ENCODE measurements around the gene MYCN.

DNA sequence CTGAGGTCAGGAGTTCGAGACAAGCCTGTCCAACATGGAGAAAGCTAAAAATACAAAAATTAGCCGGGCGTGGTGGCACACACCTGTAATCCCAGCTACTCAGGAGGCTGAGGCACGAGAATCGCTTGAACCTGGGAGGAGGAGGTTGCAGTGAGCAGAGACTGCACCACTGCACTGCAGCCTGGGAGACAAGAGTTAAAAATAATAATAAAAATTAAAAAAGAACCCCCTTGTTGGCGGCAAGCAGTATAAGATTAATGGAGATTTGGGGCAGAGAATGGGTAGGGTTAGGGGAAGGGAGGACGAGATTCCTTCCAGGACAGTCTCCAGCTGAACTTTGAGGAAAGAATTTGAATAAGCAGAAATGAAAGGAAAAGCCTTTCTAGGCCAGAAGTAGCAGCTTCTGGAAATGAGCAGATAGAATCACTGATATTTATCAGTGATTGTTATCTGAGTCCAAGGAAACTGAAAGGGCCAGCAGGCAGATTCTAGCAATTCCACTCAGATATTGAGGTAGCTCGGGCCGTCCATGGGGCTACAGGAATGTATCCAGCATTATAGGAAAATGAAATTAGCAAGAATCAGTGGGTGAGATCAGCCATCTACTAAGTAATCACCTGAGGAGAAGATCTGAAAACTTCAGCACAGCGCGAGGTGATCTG, 7.0 kb upstream of the MYCN start:
- TF ChIP-seq, protein P1, sequence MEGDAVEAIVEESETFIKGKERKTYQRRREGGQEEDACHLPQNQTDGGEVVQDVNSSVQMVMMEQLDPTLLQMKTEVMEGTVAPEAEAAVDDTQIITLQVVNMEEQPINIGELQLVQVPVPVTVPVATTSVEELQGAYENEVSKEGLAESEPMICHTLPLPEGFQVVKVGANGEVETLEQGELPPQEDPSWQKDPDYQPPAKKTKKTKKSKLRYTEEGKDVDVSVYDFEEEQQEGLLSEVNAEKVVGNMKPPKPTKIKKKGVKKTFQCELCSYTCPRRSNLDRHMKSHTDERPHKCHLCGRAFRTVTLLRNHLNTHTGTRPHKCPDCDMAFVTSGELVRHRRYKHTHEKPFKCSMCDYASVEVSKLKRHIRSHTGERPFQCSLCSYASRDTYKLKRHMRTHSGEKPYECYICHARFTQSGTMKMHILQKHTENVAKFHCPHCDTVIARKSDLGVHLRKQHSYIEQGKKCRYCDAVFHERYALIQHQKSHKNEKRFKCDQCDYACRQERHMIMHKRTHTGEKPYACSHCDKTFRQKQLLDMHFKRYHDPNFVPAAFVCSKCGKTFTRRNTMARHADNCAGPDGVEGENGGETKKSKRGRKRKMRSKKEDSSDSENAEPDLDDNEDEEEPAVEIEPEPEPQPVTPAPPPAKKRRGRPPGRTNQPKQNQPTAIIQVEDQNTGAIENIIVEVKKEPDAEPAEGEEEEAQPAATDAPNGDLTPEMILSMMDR (IDR thresholded peaks at IDR 0.05; ENCODE audit: insufficient read depth, low read length, poor library complexity, severe bottlenecking) = no peak
- no peak for TF ChIP-seq EZH2phosphoT487 (conservative IDR thresholded peaks at IDR 0.05; ENCODE audit: low read length)
